Gastroesophageal sphincter (tissue), 4 donors: ENCODE data around the gene ACBD6. TPM values are rescaled to one million over a fixed set of nuclear protein-coding genes. Genes with fewer than 3 reads are reported as not detected.
A peak's percentile ranks its signal among the peaks of the same experiment; 100 is the strongest.

Experiments used
- ATAC-seq: fragments of 150-250 bp; one replicate; pipeline ENCODE4 v1.9.1; 2016; ENCODE audit warnings: mild to moderate bottlenecking, moderate library complexity
- H3K27ac ChIP-seq, 4 donors: fragments of 200-600 bp; sonication (generic) in 3 of 4; 1 replicate in 3 of 4; 2 replicates in 1 of 4; pipeline ENCODE4 v1.5.1; 2016 to 2019
- H3K27me3 ChIP-seq: fragments of 200-600 bp; sonication (generic); one replicate; pipeline ENCODE4 v1.5.1; 2019
- H3K36me3 ChIP-seq, 2 donors: fragments of 200-600 bp; sonication (generic); one replicate each; pipeline ENCODE4 v1.5.1; 2019; ENCODE audit warnings: control low read depth in 1 of 2
- H3K4me1 ChIP-seq, 3 donors: fragments of 200-600 bp; sonication (generic); 1 replicate in 2 of 3; 2 replicates in 1 of 3; pipeline ENCODE4 v1.5.1; 2016 to 2019; ENCODE audit warnings: control low read depth in 2 of 3
- H3K4me3 ChIP-seq, 2 donors: fragments of 200-600 bp; sonication (generic); one replicate each; pipeline ENCODE4 v1.5.1; 2019; ENCODE audit warnings: mild to moderate bottlenecking in 1 of 2, moderate library complexity in 1 of 2
- H3K9me3 ChIP-seq, 3 donors: fragments of 200-600 bp; sonication (generic); one replicate each; pipeline ENCODE4 v1.5.1; 2017 to 2019; ENCODE audit warnings: control low read depth in 2 of 3
- EP300 ChIP-seq: sonication (generic); formaldehyde crosslinking; IDR thresholded peaks from one replicate; pipeline ENCODE4 v1.6.1; 2017; ENCODE audit warnings: antibody characterized with exemption, mild to moderate bottlenecking
- POLR2A ChIP-seq, 2 donors: fragments of 450-650 bp; IDR thresholded peaks; one replicate each; pipeline ENCODE4 v1.6.1; 2017; ENCODE audit warnings: antibody characterized with exemption in 2 of 2, mild to moderate bottlenecking in 2 of 2, moderate library complexity in 1 of 2
- POLR2AphosphoS5 ChIP-seq: sonication (generic); formaldehyde crosslinking; IDR thresholded peaks from one replicate; pipeline ENCODE4 v1.6.1; 2017; ENCODE audit warnings: antibody characterized with exemption
- WGBS, 2 donors: methylation state at CpG; one replicate each; pipeline ENCODE4 v1.1.5; 2018; ENCODE audit warnings: low coverage in 1 of 2; 5-methylcytosine and 5-hydroxymethylcytosine counted together
- total RNA-seq, 4 donors: library from RNA; depleted of rRNA; stranded (reverse); fragments of >200 nt; gene quantifications; one replicate each; pipeline ENCODE4 v1.1.0, GENCODE V29; 2016
- TF ChIP-seq, protein P1 (sequence below), 4 experiments: fragments of 200-600 bp in 2 of 4; fragments of 450-650 bp in 2 of 4; sonication (generic) in 1 of 4; IDR thresholded peaks; one replicate each; pipeline ENCODE4 v1.5.1; 2017 to 2019; ENCODE audit warnings: antibody characterized with exemption in 4 of 4, mild to moderate bottlenecking in 2 of 4, moderate library complexity in 2 of 4

ACBD6 gene
- total RNA-seq, 4 donors from 2014 or later = 27.1 to 41.3 (median 39.7) TPM

DNA sequence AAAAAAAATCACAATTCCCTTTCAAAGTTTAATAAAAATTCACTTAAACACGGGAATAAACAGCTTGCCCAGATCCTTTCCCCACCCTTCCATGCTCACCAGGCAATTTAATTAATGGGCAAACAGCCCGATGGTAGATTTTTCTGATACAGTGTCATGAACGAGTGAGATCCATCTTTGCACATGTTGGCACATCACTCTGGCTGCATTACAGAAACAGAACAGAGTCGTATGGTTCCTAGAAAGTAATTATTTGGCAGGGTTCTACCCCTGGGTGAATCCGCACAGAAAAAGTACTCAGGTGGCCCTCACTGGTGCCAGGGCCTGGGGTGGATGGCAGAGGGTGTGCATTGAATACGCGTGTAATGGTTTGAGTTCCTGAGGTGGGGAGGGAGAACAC is 31.8 kb upstream of the ACBD6 start:
- Histone ChIP-seq H3K4me3 (no peak overlapping the region), H3K27ac (no peak overlapping the region), H3K4me1 (peaks cover 0 to 7% (median 0%) of the 10 kb centered on the region in 3 donors), H3K9me3 (no peaks in the 10 kb centered on the region), H3K36me3 (no peaks in the 10 kb centered on the region), H3K27me3 (no peaks in the 10 kb centered on the region)
- 63 to 64% methylated on average over 5 to 7 of the region's 7 CpGs for WGBS, 2 donors
- no peak for ATAC-seq
- no peak for TF ChIP-seq POLR2AphosphoS5
- no peak for TF ChIP-seq EP300
- TF ChIP-seq POLR2A (IDR thresholded peaks at IDR 0.05) = no peak
- TF ChIP-seq, protein P1, sequence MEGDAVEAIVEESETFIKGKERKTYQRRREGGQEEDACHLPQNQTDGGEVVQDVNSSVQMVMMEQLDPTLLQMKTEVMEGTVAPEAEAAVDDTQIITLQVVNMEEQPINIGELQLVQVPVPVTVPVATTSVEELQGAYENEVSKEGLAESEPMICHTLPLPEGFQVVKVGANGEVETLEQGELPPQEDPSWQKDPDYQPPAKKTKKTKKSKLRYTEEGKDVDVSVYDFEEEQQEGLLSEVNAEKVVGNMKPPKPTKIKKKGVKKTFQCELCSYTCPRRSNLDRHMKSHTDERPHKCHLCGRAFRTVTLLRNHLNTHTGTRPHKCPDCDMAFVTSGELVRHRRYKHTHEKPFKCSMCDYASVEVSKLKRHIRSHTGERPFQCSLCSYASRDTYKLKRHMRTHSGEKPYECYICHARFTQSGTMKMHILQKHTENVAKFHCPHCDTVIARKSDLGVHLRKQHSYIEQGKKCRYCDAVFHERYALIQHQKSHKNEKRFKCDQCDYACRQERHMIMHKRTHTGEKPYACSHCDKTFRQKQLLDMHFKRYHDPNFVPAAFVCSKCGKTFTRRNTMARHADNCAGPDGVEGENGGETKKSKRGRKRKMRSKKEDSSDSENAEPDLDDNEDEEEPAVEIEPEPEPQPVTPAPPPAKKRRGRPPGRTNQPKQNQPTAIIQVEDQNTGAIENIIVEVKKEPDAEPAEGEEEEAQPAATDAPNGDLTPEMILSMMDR (IDR thresholded peaks at IDR 0.05) = no peak

DNA sequence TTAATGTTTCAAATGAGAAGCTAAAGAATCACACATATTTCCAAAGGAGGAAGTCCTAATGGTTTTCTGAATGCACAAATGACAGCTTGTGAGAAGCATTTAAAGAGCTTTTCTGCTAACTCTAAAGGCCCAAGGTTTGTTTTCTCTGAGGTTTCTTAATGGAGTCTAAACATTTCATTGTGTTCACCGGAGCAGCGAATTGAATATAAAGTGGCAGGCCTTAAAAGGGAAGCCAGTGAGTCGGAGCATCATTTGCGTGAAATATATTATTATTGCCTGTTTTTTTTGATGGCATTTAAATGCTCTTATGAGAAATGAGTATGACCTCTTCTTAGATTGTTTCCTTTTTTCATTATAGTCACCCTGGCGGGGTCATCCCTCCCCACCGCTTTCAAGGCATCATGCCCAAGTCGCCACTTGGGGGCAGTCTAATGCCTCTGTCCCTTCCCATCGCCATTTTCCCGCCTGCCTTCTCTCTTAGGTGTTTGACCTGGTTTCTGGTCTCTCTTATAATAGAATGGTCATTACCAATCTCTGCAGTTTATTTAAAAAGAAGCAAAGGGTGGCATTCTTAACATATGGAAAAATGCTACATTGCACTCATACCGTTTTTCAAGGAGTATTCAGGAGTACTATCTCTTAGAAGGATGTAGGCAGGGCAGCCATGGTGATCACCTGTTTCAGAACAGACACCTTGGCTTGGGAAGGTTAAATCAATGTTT is 31.1 kb upstream of the ACBD6 start:
- no peaks in the 10 kb centered on the region for H3K36me3 ChIP-seq
- WGBS, 2 donors = 45 to 57% methylated on average over 9 to 10 of the region's 10 CpGs
- TF ChIP-seq, protein P1 (IDR thresholded peaks at IDR 0.05) = peak; percentile 68 to 83 (median 71)
- TF ChIP-seq EP300 = no peak
- TF ChIP-seq POLR2AphosphoS5 = no peak
- H3K9me3 ChIP-seq = no peaks in the 10 kb centered on the region
- no peaks in the 10 kb centered on the region for H3K27me3 ChIP-seq
- no peak overlapping the region for H3K4me3 ChIP-seq
- H3K4me1 ChIP-seq = peaks cover 0 to 7% (median 0%) of the 10 kb centered on the region in 3 donors
- no peak for ATAC-seq
- no peak overlapping the region for H3K27ac ChIP-seq

DNA sequence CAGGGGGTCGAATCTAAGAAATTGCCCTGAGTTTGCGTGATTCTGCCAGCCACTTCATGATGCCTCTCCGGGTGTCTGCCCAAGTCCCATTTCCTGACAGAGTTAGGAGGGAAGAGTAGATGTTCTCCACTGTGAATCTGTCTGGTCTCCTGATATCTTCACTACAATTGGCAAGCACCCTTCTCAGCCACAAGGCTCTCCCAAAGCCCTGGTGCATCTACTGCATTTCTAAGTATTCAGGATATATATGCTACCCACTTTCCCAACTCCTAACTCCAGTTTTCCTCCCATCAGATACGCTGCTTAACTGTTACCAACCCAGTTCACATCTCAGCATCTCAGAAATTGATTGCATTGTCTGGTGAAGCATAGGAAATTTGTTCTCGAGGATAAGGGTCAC is 30.5 kb upstream of the ACBD6 start:
- no peak overlapping the region for H3K27ac ChIP-seq
- ATAC-seq = no peak
- no peaks in the 10 kb centered on the region for H3K27me3 ChIP-seq
- H3K9me3 ChIP-seq = no peaks in the 10 kb centered on the region
- no peaks in the 10 kb centered on the region for H3K36me3 ChIP-seq
- 74 to 85% methylated on average over 2 to 5 of the region's 5 CpGs for WGBS, 2 donors
- TF ChIP-seq POLR2AphosphoS5 (no peak), EP300 (no peak), POLR2A (IDR thresholded peaks at IDR 0.05) (no peak)
- TF ChIP-seq, protein P1 (IDR thresholded peaks at IDR 0.05) = no peak
- no peak overlapping the region for H3K4me3 ChIP-seq
- H3K4me1 ChIP-seq = peaks cover 0 to 7% (median 0%) of the 10 kb centered on the region in 3 donors

DNA sequence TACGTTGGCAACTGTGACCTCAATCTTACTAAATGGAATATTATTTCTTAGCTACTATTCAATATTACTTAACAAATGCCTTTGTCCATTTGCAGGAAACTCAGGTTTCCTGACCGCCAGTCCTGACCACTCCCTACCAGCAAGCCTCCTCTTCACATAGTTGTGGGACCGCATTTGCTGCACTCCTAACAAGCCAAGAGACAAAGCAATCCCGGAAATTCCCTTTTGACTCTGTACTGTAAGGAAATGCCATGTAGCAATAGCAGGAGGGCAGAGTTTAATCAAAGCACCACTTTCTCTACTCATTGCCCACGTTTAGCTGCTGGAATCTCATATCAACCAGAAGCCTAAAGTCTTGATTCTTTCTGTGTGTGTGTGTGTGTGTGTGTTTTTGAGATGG is 28.1 kb upstream of the ACBD6 start:
- H3K36me3 ChIP-seq = no peaks in the 10 kb centered on the region
- H3K27me3 ChIP-seq = no peaks in the 10 kb centered on the region
- peak; percentile 68 for ATAC-seq
- WGBS, 2 donors = 48 to 70% methylated on average over 4 to 5 of the region's 5 CpGs
- H3K9me3 ChIP-seq = no peaks in the 10 kb centered on the region
- H3K27ac ChIP-seq = peak overlapping the region in 3 of 4 donors; percentile 17 to 54 (median 27)
- H3K4me1 ChIP-seq = peaks cover 0 to 7% (median 0%) of the 10 kb centered on the region in 3 donors
- no peak for TF ChIP-seq POLR2A (IDR thresholded peaks at IDR 0.05)
- TF ChIP-seq POLR2AphosphoS5 = no peak
- TF ChIP-seq, protein P1 (IDR thresholded peaks at IDR 0.05) = no peak
- no peak for TF ChIP-seq EP300
- no peak overlapping the region for H3K4me3 ChIP-seq

DNA sequence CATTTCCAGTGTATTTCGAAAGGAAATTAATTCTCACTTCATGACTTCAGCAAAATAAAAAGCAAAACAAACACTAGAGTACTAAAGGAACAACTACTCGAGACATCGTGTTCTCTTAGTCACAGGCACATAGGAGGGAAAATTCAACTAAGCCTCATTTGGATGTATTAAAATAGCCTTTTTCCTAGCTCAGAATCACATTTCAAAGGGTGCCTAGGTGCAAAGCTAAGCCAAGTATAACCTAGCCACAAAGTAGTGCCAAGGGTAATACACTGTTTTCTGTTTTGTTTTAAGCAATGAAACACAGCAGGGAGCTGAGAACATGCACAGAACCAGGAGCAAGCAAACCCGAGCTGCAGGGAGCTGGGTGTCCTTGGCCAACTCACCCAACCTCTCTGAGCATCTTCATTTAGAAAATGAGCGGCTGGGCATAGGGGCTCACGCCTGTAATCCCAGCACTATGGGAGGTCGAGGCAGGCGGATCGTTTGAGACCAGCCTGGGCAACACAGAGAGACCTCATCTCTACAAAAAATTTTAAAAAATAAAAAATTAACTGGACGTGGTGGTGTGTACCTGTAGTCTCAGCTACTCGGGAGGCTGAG is 26.6 kb upstream of the ACBD6 start:
- no peak for ATAC-seq
- H3K4me3 ChIP-seq = no peak overlapping the region
- H3K4me1 ChIP-seq = peaks cover 0 to 3% (median 0%) of the 10 kb centered on the region in 3 donors
- H3K36me3 ChIP-seq = no peaks in the 10 kb centered on the region
- H3K27me3 ChIP-seq = no peaks in the 10 kb centered on the region
- TF ChIP-seq POLR2A (IDR thresholded peaks at IDR 0.05) (no peak), EP300 (no peak), POLR2AphosphoS5 (no peak)
- TF ChIP-seq, protein P1 (IDR thresholded peaks at IDR 0.05) = no peak
- H3K9me3 ChIP-seq = no peaks in the 10 kb centered on the region
- H3K27ac ChIP-seq = no peak overlapping the region
- 78 to 97% methylated on average over 6 to 8 of the region's 11 CpGs for WGBS, 2 donors
